CD4-positive, alpha-beta T cell treated with Interleukin-15 for 4 hours (primary cell): ENCODE data around the gene PF4V1.

Experiments used
- DNase-seq: peaks from one replicate; pipeline ENCODE4 v3.0.0-alpha.2; 2020; ENCODE audit warnings: low spot score

Gene PF4V1, protein sequence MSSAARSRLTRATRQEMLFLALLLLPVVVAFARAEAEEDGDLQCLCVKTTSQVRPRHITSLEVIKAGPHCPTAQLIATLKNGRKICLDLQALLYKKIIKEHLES

DNA sequence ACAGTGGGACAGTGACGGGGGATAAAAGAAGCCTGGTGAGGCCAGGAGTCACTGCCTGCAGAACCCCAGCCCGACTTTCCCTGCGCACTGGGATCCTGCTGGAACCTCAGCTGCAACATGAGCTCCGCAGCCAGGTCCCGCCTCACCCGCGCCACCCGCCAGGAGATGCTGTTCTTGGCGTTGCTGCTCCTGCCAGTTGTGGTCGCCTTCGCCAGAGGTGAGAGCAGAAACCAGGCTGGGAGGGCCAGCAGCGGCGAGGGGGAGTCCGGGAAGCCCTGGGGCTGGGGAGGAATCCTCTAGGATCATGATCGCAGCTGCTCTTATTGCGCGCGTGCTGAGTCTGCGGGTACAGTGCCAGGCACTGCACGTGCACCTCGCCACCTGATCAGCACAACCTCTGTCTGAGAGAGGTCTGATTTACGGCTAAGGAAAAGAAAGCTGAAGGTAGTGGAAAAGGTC, at the start of gene PF4V1:
Gene PF4V1, plus strand, starts transcription at position 51 of the 459 bp plus-strand sequence. Its CDS starts 67 bp downstream, at position 118.
- DNase-seq, result no peak

DNA sequence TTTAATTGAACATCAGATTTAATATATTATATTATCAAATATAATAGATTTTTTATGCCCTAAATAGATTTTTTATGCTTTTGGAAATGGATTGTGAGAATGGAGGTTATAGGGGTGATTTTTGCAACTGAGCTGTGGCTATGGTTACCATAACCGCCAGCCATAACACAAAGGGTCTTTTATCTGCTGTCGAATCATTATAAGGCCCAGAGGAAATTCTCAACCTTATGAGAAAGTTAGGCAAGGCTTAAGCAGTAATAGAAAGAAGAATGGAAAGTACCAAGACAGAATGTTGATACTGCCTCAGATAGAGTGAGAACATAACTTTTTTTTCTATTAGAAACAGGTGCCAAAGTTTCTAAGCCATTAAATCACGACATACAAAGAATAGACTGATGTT, 42.9 kb upstream of the PF4V1 start:
- DNase-seq, result no peak

DNA sequence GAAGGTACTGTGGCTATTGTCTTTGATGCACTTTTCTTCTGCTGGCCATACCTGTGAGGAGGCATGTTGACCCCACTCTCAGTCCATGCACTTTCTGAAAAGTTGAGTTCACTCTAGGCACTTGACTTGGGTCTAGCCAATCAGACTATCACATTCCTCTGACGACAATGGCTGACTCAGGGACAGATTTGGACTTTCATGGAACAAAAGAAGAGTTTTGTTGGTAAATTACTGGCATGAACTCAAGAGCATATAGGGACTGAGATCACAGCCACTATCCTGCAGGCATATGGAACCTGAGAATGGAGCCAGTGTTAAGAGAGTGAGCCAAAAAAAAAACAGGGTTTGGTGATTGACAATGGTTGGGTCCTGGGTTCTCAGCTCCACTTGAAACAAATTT, 41.3 kb upstream of the PF4V1 start:
- DNase-seq, result no peak

DNA sequence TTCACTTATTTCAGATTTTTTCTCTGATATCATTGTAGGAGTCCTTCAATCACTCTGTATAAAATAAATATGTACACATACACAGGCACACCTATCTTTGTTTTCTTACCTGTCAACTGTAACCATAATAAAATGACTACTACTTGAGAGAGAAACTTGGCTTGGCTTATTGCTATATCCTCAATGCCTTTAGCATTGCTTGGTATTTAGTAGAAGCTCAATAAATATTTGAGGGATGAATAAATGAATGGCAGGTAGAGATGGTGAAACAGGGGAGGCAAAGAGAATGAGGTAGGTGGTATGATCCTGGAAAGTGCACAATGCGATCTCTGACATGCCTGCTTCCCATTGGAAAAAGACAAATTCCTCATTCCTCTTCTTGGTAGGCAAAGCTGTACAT, 38.4 kb upstream of the PF4V1 start:
- DNase-seq, result no peak

DNA sequence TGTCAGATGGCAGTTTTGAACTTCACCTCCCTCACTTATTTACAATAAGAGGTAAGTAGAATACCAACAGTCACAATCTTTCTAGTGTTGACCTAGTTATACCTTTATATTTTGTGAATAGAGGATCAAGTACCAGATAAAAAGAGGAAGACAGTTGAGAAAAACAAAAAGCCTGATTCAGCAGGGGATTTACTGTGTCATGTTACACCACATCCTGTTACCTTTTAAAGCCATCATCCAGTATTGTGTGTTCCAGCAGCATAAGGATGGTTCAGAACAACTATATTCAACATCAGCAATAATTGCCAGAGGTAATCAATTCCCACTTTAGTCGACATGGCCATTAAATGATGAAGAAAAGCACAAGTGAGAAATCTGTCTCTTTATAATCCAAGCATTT, 38.0 kb upstream of the PF4V1 start:
- no peak for DNase-seq

DNA sequence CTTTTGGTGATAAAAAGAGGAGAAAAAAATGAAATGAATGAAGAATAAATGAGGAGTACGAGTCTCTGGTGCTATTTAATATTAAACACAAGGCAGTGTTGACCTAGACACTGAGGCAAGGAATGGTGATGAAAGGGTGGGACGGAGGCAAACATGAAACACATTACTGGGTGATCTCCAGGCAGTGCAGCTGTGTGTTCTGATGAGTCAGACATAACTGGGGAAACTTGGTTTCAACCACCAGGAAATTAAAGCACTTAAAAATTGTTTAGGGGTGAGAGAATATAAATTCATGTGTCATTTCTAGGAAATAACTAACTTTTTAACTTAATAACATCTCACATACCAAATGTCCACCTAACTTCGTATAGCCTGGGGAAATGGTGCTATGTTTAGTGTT, 36.3 kb upstream of the PF4V1 start:
- DNase-seq, result no peak

DNA sequence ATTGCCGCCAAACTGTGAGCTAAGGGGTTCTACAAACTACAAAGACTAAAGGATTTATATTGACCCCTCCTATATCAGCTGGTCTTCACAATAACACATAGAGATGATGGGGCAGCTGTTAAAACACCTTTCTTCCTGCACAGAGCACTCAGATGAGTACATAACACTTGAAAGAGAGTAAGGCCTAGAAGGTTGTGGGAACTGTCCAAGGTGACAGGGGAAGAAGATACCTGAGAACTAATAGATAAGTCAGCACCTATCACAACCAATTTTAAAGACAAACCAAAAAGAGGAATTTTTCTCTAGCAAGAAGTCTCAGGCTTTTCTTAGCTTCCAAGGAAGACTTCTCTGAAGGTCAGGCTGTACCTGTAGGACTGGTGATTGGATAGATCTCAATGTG, 35.8 kb upstream of the PF4V1 start:
- no peak for DNase-seq

DNA sequence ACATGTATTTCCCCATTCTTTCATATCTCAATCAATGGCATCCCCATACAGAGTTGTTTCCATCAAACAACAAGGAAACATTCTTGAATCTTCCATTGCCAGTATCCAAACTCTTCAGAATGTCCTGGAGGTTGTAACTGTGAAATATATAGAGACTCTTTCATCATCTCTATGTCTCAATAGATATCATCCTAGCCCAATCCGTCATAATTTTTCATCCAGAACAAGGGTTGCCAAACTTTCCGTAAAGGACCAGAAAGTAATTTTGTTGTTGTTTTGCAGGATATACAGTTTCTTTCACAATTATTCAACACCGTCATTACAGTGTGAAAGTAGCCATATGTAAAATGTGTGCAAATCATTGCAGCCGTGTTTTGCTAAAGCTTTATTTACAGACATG, 31.8 kb upstream of the PF4V1 start:
- no peak for DNase-seq

DNA sequence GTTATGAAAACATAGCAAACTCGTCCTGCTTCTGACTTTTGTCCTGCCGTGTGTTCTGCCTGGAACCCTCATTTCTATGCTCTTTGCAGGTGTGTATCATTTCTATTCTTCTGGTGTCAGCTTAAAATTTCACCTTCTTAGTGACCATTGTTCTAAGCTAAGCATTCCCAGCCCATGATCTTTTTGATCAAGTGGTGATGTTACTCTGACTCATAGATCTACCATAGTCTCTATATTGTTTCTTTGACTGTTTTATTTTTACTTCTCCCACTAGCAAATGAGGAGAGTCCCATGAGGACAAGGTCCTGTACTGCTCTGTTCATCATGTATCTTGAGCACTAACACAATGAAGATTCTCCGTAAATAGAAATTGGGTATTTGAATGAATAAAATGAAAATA, 30.7 kb upstream of the PF4V1 start:
- no peak for DNase-seq

DNA sequence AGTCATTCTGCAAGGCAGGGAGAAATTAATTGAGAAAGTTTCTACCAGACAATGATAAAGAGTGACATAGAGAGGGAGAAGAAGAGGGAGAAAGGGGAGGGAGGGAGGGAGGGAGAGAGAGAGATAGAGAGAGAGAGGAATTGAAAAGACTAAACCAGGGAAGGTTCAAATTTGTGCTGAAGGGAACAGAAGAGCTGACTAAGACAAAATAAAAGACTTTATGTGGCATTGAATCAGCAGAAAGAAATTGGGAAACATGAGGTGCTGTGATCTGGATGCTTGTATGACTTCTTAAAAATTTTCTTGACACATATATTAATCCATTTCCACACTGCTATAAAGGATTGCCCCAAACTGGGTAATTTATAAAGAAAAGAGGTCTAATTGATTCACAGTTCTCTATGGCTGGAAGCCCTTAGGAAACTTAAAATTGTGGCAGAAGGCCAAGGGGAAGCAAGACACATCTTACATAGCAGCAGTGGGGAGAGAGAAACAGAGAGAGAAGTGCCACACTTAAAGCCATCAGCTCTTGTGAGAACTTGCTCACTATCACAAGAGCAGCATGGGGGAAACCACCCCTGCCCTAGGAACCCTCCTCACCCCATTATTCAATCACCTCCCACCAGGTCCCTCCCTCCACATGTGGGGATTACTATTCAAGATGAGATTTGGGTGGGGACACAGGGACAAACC, 30.1 kb upstream of the PF4V1 start:
- no peak for DNase-seq

DNA sequence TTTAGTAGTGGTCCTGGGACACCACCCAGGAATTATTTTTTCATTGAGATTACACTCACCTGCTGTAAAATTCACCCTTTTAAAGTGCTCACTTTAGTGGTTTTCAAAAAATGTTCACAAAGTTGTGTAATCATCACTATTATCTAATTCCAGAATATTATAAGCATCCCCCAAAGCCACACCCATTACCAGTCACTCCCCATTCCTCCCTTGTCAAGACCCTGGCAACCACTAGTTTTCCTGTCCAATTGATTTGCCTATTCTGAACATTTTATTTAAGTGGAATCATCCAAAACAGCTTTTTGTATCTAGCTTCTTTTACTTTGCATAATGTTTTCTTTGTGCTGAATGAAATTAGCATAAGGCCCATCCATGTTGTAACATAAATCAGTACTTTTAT, 29.3 kb upstream of the PF4V1 start:
- DNase-seq, result no peak

DNA sequence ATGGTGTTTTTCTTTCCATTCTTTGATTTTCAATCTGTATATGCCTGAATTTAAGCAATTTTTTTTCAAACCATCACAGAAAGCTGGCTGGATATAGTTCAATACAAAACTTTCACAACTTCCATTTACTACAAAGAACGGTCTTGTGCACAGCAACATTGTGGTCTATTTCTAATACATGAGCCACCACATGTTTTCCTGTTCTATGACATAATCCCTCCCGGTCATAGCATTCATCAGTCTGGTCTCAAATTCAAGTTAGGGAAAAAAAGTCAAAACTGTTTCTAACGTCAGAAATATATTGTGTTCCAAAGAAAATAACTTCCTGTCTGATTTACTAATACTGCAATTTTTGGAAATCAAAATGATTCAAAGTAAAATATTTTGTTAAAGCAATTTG, 24.1 kb upstream of the PF4V1 start:
- no peak for DNase-seq

DNA sequence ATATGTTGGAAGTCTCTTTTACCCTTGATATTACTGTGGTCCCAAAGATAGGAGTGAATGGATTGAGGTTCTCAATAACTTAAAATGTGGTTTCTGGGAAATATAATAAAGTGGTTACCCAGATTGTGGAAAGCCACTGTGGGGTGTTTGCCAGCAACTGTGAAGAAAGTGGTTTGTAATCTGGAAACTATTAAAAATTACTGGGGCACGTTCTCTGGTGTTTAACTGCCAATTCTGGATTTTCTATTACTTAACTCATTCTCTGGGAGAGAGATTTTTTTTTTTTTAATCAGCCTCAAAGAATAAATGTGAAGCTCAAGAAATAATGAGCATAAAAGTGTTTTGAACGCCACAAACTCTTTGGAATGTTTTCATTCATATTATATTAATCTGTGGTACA, 21.5 kb upstream of the PF4V1 start:
- no peak for DNase-seq

DNA sequence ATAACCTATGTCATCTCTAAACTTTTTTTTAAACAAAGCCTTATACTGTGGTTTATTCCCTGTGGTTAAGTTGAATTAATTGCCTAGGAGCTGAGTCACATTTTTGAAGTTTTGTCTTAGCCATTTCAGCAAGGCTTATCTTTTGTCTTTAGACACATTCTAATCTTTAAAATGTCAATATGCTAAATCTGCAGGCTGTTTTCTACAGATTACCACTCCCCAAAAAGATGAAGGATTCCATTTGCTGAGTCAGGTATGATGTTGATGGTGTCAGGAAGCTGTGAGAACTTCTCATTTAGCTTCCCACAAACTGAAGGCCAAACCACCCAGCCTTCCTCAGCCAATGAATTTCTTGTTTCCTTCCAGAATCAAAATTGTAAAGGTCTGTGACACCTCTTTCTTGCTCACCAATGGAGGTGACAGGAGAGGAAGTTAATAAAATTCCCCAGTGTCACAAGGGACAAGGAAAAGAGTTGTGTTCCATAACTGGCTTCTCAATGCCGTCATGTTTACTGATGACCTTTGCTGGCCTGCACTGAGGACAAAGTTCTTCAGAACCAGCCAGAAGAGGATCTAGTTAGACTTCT, 20.4 kb upstream of the PF4V1 start:
- DNase-seq, result no peak

DNA sequence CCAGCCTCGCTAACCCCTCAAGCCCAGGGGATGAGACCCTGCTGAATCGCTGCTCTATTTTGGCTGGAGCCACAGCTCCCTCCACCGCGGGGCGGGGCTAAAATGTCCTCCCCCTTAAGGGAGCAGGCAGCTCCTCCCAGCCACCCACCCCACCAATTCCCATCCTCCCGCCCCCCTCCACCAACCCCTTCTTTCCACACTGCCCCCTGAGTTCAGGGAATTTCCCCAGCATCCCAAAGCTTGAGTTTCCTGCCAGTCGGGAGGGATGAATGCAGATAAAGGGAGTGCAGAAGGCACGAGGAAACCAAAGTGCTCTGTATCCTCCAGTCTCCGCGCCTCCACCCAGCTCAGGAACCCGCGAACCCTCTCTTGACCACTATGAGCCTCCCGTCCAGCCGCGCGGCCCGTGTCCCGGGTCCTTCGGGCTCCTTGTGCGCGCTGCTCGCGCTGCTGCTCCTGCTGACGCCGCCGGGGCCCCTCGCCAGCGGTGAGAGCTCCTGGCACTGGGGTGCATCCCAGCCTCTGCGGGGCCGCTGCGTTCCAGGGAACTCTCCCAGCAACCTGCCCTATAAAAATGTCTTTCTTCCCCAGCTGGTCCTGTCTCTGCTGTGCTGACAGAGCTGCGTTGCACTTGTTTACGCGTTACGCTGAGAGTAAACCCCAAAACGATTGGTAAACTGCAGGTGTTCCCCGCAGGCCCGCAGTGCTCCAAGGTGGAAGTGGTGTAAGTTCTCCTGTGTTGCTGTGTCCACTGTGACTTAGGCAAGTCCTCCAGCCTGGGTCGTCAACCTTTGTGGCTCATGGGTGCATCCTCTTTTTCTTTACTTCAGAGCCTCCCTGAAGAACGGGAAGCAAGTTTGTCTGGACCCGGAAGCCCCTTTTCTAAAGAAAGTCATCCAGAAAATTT, 16.5 kb upstream of the PF4V1 start, which contains the start of gene CXCL6:
Gene CXCL6, plus strand, starts transcription at position 306 of the 907 bp plus-strand sequence. Its CDS starts 73 bp downstream, at position 379.
- no peak for DNase-seq

DNA sequence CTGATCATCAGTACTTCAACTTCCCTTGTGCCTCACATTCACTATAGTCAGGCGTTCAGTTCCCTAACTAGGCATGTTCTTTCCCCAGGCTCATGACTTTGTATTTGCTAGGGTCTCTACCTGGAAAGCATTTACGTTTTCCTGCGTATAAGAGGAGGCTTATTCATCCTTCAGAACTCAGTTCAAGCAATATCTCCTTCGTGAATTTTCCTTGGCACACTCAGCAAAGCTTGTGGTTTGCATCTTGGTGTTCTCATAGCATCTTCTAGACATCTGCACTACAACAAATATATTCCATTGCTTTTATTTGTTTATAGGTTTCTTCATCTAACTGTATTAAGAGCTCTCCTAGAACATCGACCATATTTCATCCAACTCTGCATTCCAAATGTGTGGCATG, 14.0 kb upstream of the PF4V1 start:
- DNase-seq, result no peak

DNA sequence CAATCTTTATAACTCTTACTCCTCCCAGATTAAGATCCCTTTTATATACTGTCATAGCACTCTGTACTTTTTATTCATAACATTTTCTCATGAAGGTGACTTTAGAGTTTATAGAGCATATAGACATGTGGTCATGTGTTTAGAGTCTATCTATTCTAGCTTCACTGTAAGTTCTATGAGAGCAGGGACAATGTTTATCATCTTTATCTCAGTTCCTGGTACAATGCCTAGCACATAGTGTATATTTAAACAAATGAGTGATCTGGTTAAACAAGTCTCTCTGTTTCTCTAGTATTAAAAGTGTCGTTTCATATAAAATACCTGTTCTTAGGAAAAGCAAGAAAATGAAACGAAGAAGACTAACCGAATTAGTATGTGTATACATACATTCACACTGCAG, 13.4 kb upstream of the PF4V1 start:
- no peak for DNase-seq

DNA sequence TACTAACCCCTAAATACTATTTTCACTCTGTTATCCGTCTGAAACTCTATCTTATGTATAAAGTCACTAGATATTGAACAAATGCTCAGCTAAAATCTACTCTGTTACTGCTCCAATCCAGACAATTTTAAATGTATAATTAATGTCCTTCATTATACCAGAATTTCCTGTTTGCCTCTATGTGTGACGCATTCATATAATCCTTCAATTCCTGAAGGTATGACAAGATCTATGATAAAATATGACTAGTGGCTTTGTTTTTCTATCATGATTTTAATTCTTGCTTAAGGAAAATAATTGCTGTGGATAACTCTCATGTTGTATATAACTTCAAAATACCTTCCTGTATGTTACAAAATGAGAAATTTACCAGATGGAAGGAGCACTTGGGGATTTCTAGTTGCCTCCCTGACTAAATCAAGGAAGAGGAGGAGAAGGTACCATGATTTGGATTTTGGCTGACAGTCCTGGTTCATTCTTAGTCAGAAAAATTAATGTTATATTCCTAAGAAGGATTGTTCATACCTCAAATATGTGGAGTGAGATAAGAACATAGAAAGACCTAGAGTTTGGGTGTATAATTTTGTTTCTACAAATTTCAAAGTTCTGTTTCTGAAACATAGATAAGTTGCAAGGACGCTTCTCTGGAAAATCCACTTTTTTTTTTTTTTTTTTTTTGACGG, 11.7 kb upstream of the PF4V1 start:
- no peak for DNase-seq

DNA sequence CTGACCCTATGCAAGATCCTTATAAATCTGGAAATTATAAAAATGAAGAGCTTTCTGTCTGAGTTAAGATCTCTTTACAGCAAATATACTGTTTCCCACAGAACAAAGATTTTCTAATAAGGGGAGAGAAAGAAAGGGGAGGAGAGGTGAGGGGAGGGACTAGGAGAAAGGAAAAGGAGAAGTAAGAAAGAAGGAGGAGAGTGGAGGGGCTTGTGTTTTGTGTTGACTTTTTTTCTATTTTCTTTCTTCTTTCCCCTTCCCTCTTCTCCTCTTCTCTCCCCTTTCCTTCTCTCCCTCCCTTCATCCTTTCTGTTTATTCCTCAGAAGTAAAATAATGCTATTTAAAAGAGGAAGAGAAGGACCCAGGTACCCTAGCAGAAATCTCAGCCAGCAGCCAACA, 10.4 kb upstream of the PF4V1 start:
- DNase-seq, result no peak

DNA sequence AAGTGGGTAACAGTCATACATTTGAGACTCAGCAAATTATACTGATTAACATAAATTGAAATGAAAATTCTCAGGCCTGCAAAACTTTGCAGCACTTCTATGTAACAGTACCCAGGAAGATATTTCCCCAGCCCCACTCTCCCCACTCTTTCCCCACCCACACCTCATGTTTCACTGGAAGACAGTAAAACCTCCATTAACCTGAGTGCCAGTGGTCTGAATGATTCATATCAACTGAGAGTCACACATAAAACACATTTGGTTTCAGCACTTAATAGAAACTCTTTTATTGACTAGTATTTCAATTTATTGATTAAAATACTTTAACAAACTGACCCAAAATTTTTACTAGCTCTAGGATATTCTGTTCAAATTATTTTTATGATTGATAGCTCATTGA, 9.7 kb upstream of the PF4V1 start:
- DNase-seq, result no peak

DNA sequence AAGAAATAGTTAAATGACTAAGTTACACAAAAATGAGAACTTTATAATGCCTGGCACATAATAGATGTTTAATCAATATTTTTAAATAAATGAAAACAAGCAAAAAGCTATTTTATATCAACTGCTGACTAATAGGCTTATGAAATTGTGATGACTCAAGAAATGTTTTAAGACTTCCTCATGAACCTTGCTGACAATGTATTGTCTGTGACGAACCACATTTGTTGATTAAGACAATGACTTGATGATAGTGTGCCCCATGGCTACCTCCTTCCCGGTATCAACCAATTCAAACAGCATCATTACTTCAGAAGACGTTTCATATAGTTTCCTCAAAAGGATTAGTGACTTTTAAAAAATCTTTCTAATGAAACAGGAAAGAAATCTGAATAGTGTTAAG, 8.8 kb upstream of the PF4V1 start:
- DNase-seq, result no peak

DNA sequence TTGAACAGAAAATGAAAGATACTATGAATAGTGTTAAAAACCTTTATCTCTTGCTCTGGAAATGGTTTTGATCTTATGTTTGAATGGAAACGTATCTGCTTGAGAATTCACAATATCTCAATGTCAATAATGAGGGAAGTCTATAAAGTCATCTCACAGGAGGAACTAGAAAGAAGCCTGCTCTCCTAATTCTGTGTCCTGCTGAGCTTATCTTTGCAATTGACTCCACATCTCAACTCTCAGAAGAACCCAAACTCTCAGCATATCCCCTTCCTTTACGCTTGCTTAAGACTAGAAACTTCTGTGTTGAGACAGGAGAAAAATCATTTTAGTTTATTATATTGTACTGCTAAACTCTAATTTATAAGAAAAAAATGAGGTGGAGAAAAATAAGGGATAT, 8.3 kb upstream of the PF4V1 start:
- no peak for DNase-seq
